Measurements from ENCODE around the gene GOLGA7B.

DNA sequence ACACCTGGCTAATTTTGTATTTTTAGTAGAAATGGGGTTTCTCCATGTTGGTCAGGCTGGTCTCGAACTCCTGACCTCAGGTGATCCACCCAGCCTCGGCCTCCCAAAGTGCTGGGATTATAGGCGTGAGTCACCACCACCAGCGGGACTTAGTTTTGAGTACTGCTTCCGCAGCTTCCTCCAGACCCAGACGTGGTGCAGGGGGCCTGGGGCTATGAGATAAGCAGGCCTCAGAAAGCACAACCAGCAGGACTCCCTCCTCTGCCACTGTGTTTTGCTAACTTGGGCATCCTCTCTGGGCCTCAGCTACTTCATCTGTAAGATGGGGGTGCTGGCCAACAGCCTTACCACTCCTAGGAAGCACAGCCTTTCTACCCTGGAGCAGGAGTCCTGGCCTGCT, 37.8 kb downstream of the GOLGA7B start:
- TF ChIP-seq, protein P1, sequence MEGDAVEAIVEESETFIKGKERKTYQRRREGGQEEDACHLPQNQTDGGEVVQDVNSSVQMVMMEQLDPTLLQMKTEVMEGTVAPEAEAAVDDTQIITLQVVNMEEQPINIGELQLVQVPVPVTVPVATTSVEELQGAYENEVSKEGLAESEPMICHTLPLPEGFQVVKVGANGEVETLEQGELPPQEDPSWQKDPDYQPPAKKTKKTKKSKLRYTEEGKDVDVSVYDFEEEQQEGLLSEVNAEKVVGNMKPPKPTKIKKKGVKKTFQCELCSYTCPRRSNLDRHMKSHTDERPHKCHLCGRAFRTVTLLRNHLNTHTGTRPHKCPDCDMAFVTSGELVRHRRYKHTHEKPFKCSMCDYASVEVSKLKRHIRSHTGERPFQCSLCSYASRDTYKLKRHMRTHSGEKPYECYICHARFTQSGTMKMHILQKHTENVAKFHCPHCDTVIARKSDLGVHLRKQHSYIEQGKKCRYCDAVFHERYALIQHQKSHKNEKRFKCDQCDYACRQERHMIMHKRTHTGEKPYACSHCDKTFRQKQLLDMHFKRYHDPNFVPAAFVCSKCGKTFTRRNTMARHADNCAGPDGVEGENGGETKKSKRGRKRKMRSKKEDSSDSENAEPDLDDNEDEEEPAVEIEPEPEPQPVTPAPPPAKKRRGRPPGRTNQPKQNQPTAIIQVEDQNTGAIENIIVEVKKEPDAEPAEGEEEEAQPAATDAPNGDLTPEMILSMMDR (IDR thresholded peaks at IDR 0.05): no peak
- TF ChIP-seq POLR2A (IDR thresholded peaks at IDR 0.05): no peak
